Measurements from ENCODE around the gene DPP6. TPM values are rescaled to one million over a fixed set of nuclear protein-coding genes. Genes with fewer than 3 reads are reported as not detected.

The DPP6 gene
- total and polyA plus RNA-seq, 2 experiments from 2014 or later, result not detected

DNA sequence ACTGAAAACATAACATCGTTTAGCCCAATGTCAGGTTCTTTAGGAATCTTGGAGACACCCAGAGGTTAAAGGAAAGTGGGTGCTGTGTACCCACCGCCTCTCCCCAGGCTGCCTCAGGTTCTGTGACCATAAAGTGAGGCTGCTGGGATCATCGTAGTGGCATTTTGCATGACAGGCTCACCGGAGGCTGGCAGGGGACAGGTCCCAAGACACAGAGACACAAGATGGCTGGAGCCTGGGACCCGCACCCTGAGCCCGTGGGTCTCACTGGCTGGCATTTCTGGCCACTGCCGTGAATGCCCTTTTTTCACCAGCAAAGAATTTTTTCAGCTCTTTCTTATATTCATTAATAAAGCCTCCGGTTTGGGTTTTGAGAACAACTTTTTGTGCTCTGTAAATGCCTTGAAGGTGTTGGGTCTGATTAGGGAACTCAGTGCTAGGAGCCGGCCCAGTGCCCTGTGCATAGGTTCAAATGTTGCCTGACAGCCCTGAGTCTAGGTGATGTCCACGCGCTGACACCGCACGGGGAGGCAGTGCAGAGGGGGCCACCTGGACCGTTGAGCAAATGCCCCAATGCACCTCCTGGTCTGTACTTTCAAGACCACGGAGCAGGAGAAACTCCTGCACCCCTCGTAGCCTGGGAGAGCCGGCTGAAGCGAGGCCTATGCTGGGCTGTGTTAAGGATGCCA lies 820.8 kb downstream of the DPP6 start:
- Histone ChIP-seq H2AFZ (no peak overlapping the region), H3K4me2 (no peak overlapping the region), H3K9me2 (ENCODE audit: insufficient read depth) (no peaks in the 10 kb centered on the region), H3K4me1 (ENCODE audit: insufficient read depth) (no peaks in the 10 kb centered on the region), H3K27ac (ENCODE audit: low read depth) (no peak overlapping the region), H3K27me3 (ENCODE audit: insufficient read depth) (no peaks in the 10 kb centered on the region), H4K20me1 (replicated peaks; ENCODE audit: insufficient read depth) (no peaks in the 10 kb centered on the region), H3K36me3 (ENCODE audit: insufficient read depth) (no peaks in the 10 kb centered on the region), H3K4me3 (no peak overlapping the region), H3K79me2 (replicated peaks; ENCODE audit: insufficient read depth) (no peaks in the 10 kb centered on the region), H3F3A (replicated peaks; ENCODE audit: low read depth) (no peaks in the 10 kb centered on the region)
- Mint-ChIP-seq H3K4me3 (no peak overlapping the region), H3K4me1 (peaks cover 23% of the 10 kb centered on the region), H3K27ac (no peak overlapping the region), H3K9me3 (no peaks in the 10 kb centered on the region), H3K36me3 (ENCODE audit: low read depth) (no peaks in the 10 kb centered on the region; the same call in 1 of the 3 replicates), H3K27me3 (ENCODE audit: insufficient read depth, low read depth, poor library complexity) (peaks cover 6% of the 10 kb centered on the region)
- TF ChIP-seq STAT1 (IDR thresholded peaks at IDR 0.05; ENCODE audit: unreplicated experiment) (no peak), ZNF114 (CRISPR knock-in tag; IDR thresholded peaks at IDR 0.05) (no peak), JUNB (IDR thresholded peaks at IDR 0.05; ENCODE audit: unreplicated experiment) (no peak), EZH2 (IDR thresholded peaks at IDR 0.05; ENCODE audit: low read depth, unreplicated experiment) (no peak), ZNF331 (CRISPR knock-in tag; IDR thresholded peaks at IDR 0.05; ENCODE audit: low read depth) (no peak), EZH2phosphoT487 (IDR thresholded peaks at IDR 0.05; ENCODE audit: unreplicated experiment) (no peak)
- TF ChIP-seq, protein P1, sequence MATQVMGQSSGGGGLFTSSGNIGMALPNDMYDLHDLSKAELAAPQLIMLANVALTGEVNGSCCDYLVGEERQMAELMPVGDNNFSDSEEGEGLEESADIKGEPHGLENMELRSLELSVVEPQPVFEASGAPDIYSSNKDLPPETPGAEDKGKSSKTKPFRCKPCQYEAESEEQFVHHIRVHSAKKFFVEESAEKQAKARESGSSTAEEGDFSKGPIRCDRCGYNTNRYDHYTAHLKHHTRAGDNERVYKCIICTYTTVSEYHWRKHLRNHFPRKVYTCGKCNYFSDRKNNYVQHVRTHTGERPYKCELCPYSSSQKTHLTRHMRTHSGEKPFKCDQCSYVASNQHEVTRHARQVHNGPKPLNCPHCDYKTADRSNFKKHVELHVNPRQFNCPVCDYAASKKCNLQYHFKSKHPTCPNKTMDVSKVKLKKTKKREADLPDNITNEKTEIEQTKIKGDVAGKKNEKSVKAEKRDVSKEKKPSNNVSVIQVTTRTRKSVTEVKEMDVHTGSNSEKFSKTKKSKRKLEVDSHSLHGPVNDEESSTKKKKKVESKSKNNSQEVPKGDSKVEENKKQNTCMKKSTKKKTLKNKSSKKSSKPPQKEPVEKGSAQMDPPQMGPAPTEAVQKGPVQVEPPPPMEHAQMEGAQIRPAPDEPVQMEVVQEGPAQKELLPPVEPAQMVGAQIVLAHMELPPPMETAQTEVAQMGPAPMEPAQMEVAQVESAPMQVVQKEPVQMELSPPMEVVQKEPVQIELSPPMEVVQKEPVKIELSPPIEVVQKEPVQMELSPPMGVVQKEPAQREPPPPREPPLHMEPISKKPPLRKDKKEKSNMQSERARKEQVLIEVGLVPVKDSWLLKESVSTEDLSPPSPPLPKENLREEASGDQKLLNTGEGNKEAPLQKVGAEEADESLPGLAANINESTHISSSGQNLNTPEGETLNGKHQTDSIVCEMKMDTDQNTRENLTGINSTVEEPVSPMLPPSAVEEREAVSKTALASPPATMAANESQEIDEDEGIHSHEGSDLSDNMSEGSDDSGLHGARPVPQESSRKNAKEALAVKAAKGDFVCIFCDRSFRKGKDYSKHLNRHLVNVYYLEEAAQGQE (IDR thresholded peaks at IDR 0.05; ENCODE audit: unreplicated experiment), result no peak
- no peak for DNase-seq (ENCODE audit: low spot score)
- no peak for ATAC-seq

- Mint-ChIP-seq H3K36me3 (ENCODE audit: low read depth) (no peaks in the 10 kb centered on the region; the same call in 1 of the 3 replicates), H3K9me3 (no peaks in the 10 kb centered on the region), H3K4me3 (no peak overlapping the region), H3K4me1 (peaks cover 19% of the 10 kb centered on the region), H3K27me3 (ENCODE audit: insufficient read depth, low read depth, poor library complexity) (peaks cover 6% of the 10 kb centered on the region), H3K27ac (no peak overlapping the region)
- H3K9me2 ChIP-seq (ENCODE audit: insufficient read depth), result no peaks in the 10 kb centered on the region
- H3K27ac ChIP-seq (ENCODE audit: low read depth), result no peak overlapping the region
- no peak overlapping the region for H2AFZ ChIP-seq
- H3K27me3 ChIP-seq (ENCODE audit: insufficient read depth), result no peaks in the 10 kb centered on the region
- H3K4me3 ChIP-seq, result no peak overlapping the region
- H3K4me2 ChIP-seq, result no peak overlapping the region
- H3K4me1 ChIP-seq (ENCODE audit: insufficient read depth), result no peaks in the 10 kb centered on the region
- H4K20me1 ChIP-seq (replicated peaks; ENCODE audit: insufficient read depth), result no peaks in the 10 kb centered on the region
- H3K36me3 ChIP-seq (ENCODE audit: insufficient read depth), result no peaks in the 10 kb centered on the region
- H3K79me2 ChIP-seq (replicated peaks; ENCODE audit: insufficient read depth), result no peaks in the 10 kb centered on the region
- no peak for DNase-seq (ENCODE audit: low spot score)
- H3F3A ChIP-seq (replicated peaks; ENCODE audit: low read depth), result no peaks in the 10 kb centered on the region
- no peak for ATAC-seq
- TF ChIP-seq EZH2 (IDR thresholded peaks at IDR 0.05; ENCODE audit: low read depth, unreplicated experiment), result no peak
- TF ChIP-seq CTCF (conservative IDR thresholded peaks at IDR 0.05; ENCODE audit: low read depth in 2 of 2), result no peak
- no peak for TF ChIP-seq ZNF114 (CRISPR knock-in tag; IDR thresholded peaks at IDR 0.05)
- no peak for TF ChIP-seq NANOG (IDR thresholded peaks at IDR 0.05; ENCODE audit: borderline replicate concordance)
- no peak for TF ChIP-seq EZH2phosphoT487 (IDR thresholded peaks at IDR 0.05; ENCODE audit: unreplicated experiment)
- TF ChIP-seq STAT1 (IDR thresholded peaks at IDR 0.05; ENCODE audit: unreplicated experiment), result no peak
- no peak for TF ChIP-seq ZNF331 (CRISPR knock-in tag; IDR thresholded peaks at IDR 0.05; ENCODE audit: low read depth)
- TF ChIP-seq, protein P1 (IDR thresholded peaks at IDR 0.05; ENCODE audit: unreplicated experiment), result no peak
- no peak for TF ChIP-seq JUNB (IDR thresholded peaks at IDR 0.05; ENCODE audit: unreplicated experiment)
These were observed 821.4 kb downstream of the DPP6 start for GRCh38 chr7:154873500-154874121.
